Mesenchymal stem cell (in vitro differentiated cells and primary cell): ENCODE results near the gene DTD1.
A peak's percentile ranks its signal among the peaks of the same experiment; 100 is the strongest.

Experiments
- DNase-seq: peaks from one replicate; pipeline ENCODE4 v3.0.0-alpha.2; 2013
- H2AFZ ChIP-seq: one replicate; pipeline ENCODE4 v1.6.1; 2013; ENCODE audit warnings: low read depth, mild to moderate bottlenecking, control low read depth, inconsistent platforms, low read length, moderate library complexity
- H2AK5ac ChIP-seq: 2 replicates; pipeline ENCODE4 v1.6.1; 2013; ENCODE audit warnings: low read length, moderate library complexity, mild to moderate bottlenecking, inconsistent platforms; ENCODE audit not compliant: severe bottlenecking
- H2BK120ac ChIP-seq: one replicate; pipeline ENCODE4 v1.6.1; 2013; ENCODE audit warnings: low read depth, mild to moderate bottlenecking, inconsistent platforms, low read length, moderate library complexity
- H2BK12ac ChIP-seq, 2 experiments: one replicate each; pipeline ENCODE4 v1.6.1; 2013; ENCODE audit warnings: inconsistent platforms in 2 of 2, low read length in 2 of 2, mild to moderate bottlenecking in 2 of 2, moderate library complexity in 2 of 2, control low read depth in 1 of 2
- H2BK15ac ChIP-seq: one replicate; pipeline ENCODE4 v1.6.1; 2013; ENCODE audit warnings: mild to moderate bottlenecking, low read depth, inconsistent platforms; ENCODE audit not compliant: poor library complexity, severe bottlenecking
- H2BK5ac ChIP-seq: 2 replicates; pipeline ENCODE4 v1.6.1; 2013; ENCODE audit warnings: low read depth, mild to moderate bottlenecking, low read length, control low read depth, inconsistent platforms; ENCODE audit not compliant: poor library complexity, severe bottlenecking
- H3K14ac ChIP-seq, 2 experiments: one replicate each; pipeline ENCODE4 v1.6.1; 2013; ENCODE audit warnings: inconsistent platforms in 2 of 2, low read length in 2 of 2, control low read depth in 1 of 2, mild to moderate bottlenecking in 1 of 2, moderate library complexity in 1 of 2
- H3K18ac ChIP-seq, 2 experiments: one replicate each; pipeline ENCODE4 v1.6.1; 2013; ENCODE audit warnings: inconsistent platforms in 2 of 2, low read length in 2 of 2, control low read depth in 1 of 2, low read depth in 1 of 2, mild to moderate bottlenecking in 1 of 2
- H3K23ac ChIP-seq, 2 experiments: one replicate each; pipeline ENCODE4 v1.6.1; 2013; ENCODE audit warnings: inconsistent platforms in 2 of 2, low read length in 2 of 2, mild to moderate bottlenecking in 2 of 2, moderate library complexity in 2 of 2, control low read depth in 1 of 2
- H3K27ac ChIP-seq: 2 replicates; pipeline ENCODE4 v1.5.1; 2013; ENCODE audit warnings: mild to moderate bottlenecking, moderate library complexity, low read length, control low read depth, inconsistent platforms; ENCODE audit not compliant: poor library complexity, severe bottlenecking
- H3K27me3 ChIP-seq, 2 experiments: 2 replicates each; pipeline versions ENCODE4 v1.6.1 to v1.7.0; 2013; ENCODE audit warnings: low read length in 2 of 2, mild to moderate bottlenecking in 2 of 2, moderate library complexity in 2 of 2, control low read depth in 1 of 2, inconsistent platforms in 1 of 2; ENCODE audit not compliant: control insufficient read depth in 1 of 2, insufficient read depth in 1 of 2
- H3K36me3 ChIP-seq, 2 experiments: 2 replicates each; pipeline versions ENCODE4 v1.6.1 to v1.7.0; 2013; ENCODE audit warnings: low read length in 2 of 2, control low read depth in 1 of 2, inconsistent platforms in 1 of 2, low read depth in 1 of 2, mild to moderate bottlenecking in 1 of 2; ENCODE audit not compliant: insufficient read depth in 2 of 2, control insufficient read depth in 1 of 2
- H3K4ac ChIP-seq, 2 experiments: one replicate each; pipeline ENCODE4 v1.6.1; 2013; ENCODE audit warnings: inconsistent platforms in 2 of 2, low read length in 2 of 2, mild to moderate bottlenecking in 2 of 2, moderate library complexity in 2 of 2, control low read depth in 1 of 2, low read depth in 1 of 2
- H3K4me1 ChIP-seq: 2 replicates; pipeline ENCODE4 v1.6.1; 2013; ENCODE audit warnings: low read depth, low read length, control low read depth; ENCODE audit not compliant: control insufficient read depth, insufficient read depth
- H3K4me2 ChIP-seq: 2 replicates; pipeline ENCODE4 v1.6.1; 2013; ENCODE audit warnings: low read length, mild to moderate bottlenecking, inconsistent platforms; ENCODE audit not compliant: poor library complexity, severe bottlenecking
- H3K4me3 ChIP-seq, 2 experiments: 2 replicates each; pipeline versions ENCODE4 v1.5.1 to v1.7.0; 2013; ENCODE audit warnings: low read length in 2 of 2, mild to moderate bottlenecking in 2 of 2, control low read depth in 1 of 2, low read depth in 1 of 2; ENCODE audit not compliant: insufficient read depth in 1 of 2
- H3K79me1 ChIP-seq: replicated peaks from 2 replicates; pipeline ENCODE4 v1.6.1; 2013; ENCODE audit warnings: mild to moderate bottlenecking, control low read depth, low read length, inconsistent platforms; ENCODE audit not compliant: poor library complexity, severe bottlenecking
- H3K9ac ChIP-seq: 2 replicates; pipeline ENCODE4 v1.7.0; 2013; ENCODE audit warnings: mild to moderate bottlenecking, low read length, moderate library complexity
- H3K9me3 ChIP-seq: 2 replicates; pipeline ENCODE4 v1.7.0; 2013; ENCODE audit warnings: mild to moderate bottlenecking, low read length; ENCODE audit not compliant: control insufficient read depth
- H4K8ac ChIP-seq: one replicate; pipeline ENCODE4 v1.6.1; 2013; ENCODE audit warnings: inconsistent platforms, mild to moderate bottlenecking, low read length, moderate library complexity
- H4K91ac ChIP-seq: one replicate; pipeline ENCODE4 v1.6.1; 2013; ENCODE audit warnings: mild to moderate bottlenecking, low read length, inconsistent platforms
- WGBS: methylation state at CpG from one replicate; pipeline ENCODE4 v1.1.7; 2013; ENCODE audit warnings: mixed read lengths; 5-methylcytosine and 5-hydroxymethylcytosine counted together

Gene DTD1

DNA sequence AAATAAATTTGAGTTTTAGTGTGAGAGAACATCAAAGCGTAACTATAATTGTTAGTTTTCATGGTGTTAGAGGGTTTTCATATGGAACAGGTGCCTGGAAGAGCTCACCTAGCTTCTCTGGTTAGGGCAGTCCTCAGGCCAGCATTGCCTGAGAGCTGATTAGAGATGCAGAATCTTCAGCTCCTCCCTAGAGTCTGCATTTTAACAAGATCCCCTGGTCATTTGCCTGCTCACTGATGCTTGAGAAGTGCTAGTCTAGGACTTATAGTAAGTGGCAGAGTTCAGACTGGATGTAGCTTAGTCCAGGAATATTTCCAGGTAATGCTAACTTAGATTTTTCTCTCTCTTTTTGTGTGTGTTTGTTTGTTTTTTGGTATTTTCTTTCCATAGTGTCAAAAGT lies 42.3 kb upstream of the DTD1 start:
- H4K91ac ChIP-seq, result no peak overlapping the region

DNA sequence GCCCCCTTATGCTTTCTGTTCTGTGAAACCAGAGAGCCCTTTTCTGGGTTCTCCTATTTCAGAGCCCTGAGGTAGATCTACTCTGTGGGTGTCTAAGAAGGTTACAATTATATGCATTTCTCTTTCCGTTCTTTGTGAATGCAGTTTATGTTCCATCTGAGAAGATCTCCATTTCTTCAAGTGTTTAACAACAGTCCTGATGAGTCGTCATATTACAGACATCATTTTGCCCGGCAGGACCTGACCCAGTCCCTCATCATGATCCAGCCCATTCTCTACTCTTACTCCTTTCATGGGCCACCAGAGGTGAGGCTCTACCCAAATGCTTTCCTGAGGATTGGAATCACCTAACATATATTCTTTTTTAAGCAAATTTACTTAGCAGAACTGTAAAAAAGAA lies 39.4 kb upstream of the DTD1 start:
- DNase-seq, result no peak

More for the DNA sequence above, 42.3 kb upstream of the DTD1 start:
- Histone ChIP-seq H3K18ac (no peak overlapping the region), H3K23ac (no peak overlapping the region), H3K14ac (no peak overlapping the region), H2BK12ac (no peak overlapping the region), H3K9me3 (no peaks in the 10 kb centered on the region), H2AFZ (no peak overlapping the region), H3K9ac (no peak overlapping the region), H2BK120ac (no peak overlapping the region), H4K8ac (no peak overlapping the region), H3K79me1 (peaks cover 13% of the 10 kb centered on the region), H3K4me2 (no peak overlapping the region), H3K4me1 (peaks cover 15% of the 10 kb centered on the region), H2BK15ac (no peak overlapping the region), H3K36me3 (peaks cover 27 to 83% of the 10 kb centered on the region in 2 experiments), H3K4ac (no peak overlapping the region), H2BK5ac (no peak overlapping the region), H3K27ac (no peak overlapping the region), H3K27me3 (no peaks in the 10 kb centered on the region), H2AK5ac (no peak overlapping the region), H3K4me3 (no peak overlapping the region)
- no peak for DNase-seq
- WGBS, result 90% methylated on average over 1 of the region's 1 CpG

GRCh38 chr20:18553746-18554145 lies 34.1 kb upstream of the DTD1 start:
- no peak overlapping the region for H2BK12ac ChIP-seq
- H3K4ac ChIP-seq, result no peak overlapping the region
- peaks cover 34 to 72% of the 10 kb centered on the region in 2 experiments for H3K36me3 ChIP-seq
- no peak overlapping the region for H4K91ac ChIP-seq
- H2AFZ ChIP-seq, result no peak overlapping the region
- no peak overlapping the region for H2AK5ac ChIP-seq
- H3K79me1 ChIP-seq, result peaks cover 8% of the 10 kb centered on the region
- no peak overlapping the region for H3K18ac ChIP-seq
- H3K4me2 ChIP-seq, result no peak overlapping the region
- H2BK15ac ChIP-seq, result no peak overlapping the region
- H3K9ac ChIP-seq, result no peak overlapping the region
- H2BK5ac ChIP-seq, result no peak overlapping the region
- DNase-seq, result no peak
- no peaks in the 10 kb centered on the region for H3K9me3 ChIP-seq
- H2BK120ac ChIP-seq, result no peak overlapping the region
- WGBS, result 94% methylated on average over 6 of the region's 8 CpGs
- H3K4me3 ChIP-seq, result no peak overlapping the region
- H4K8ac ChIP-seq, result no peak overlapping the region
- H3K4me1 ChIP-seq, result no peaks in the 10 kb centered on the region
- no peak overlapping the region for H3K14ac ChIP-seq
- H3K27me3 ChIP-seq, result no peaks in the 10 kb centered on the region
- H3K27ac ChIP-seq, result no peak overlapping the region
- no peak overlapping the region for H3K23ac ChIP-seq

More for the DNA sequence above, 39.4 kb upstream of the DTD1 start:
- Histone ChIP-seq H4K91ac (no peak overlapping the region), H2BK120ac (no peak overlapping the region), H3K9me3 (no peaks in the 10 kb centered on the region), H2BK12ac (no peak overlapping the region), H3K4me1 (peaks cover 5% of the 10 kb centered on the region), H3K4me3 (no peak overlapping the region), H3K23ac (no peak overlapping the region), H3K27me3 (no peaks in the 10 kb centered on the region), H3K27ac (no peak overlapping the region), H3K4ac (no peak overlapping the region), H2AFZ (no peak overlapping the region), H3K18ac (no peak overlapping the region), H2BK15ac (no peak overlapping the region), H4K8ac (no peak overlapping the region), H3K36me3 (peaks cover 32 to 82% of the 10 kb centered on the region in 2 experiments), H3K79me1 (peaks cover 14% of the 10 kb centered on the region), H2BK5ac (no peak overlapping the region), H3K14ac (no peak overlapping the region), H3K9ac (no peak overlapping the region), H3K4me2 (no peak overlapping the region), H2AK5ac (no peak overlapping the region)
- WGBS, result 99% methylated on average over 3 of the region's 3 CpGs

DNA sequence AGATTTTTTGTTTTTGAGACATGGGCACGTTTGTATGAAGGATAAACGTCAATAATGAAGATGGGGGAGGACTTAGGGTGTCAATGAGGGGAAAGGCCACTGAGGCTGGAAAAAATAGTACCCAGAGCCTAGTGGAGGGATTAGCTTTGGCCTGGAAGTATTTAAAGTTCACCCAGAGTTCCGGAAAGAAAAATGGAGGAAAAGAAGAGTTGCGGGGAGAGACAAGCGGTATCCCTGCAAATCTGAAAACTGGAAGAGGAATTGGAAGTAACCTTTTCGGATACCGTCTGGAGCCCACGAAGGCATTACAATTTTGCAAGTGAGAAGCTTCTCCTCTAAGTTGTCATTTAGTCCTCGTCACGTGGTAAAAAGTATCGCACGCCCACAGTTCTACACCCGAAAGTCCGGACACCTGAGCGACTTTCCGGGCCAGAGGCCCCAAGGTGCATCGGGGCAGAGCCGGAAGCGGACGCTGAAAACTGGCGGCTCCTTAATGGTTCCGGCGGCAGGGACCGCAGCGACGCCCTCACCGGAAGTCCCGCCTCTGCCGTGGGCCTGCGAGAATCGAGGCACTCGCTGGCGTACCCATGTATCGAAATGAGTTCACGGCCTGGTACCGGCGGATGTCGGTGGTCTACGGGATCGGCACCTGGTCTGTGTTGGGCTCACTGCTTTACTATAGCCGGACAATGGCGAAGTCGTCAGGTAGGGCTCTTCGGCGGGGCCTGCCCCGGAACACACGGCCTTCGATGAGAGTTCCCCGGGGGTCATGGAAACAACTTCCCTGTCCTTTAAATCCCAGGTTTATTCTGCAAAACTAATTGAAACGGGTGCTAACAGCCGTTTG lies 20.7 kb upstream of the DTD1 start, which contains the start of gene SMIM26:
Gene SMIM26 (plus strand): TSS at position 541 of the 847 bp plus-strand sequence. CDS start 47 bp downstream, at position 588.
- Histone ChIP-seq H2BK120ac (no peak within 1 kb of the TSS), H3K9ac (peak within 1 kb of the TSS; percentile 99), H3K18ac (peak within 1 kb of the TSS; percentile 69 to 92), H3K79me1 (peaks cover 8% of the 10 kb centered on the region), H3K36me3 (peaks cover 19 to 31% of the 10 kb centered on the region in 2 experiments), H3K4ac (peak within 1 kb of the TSS; percentile 66 to 94), H2BK15ac (no peak within 1 kb of the TSS), H4K8ac (peak within 1 kb of the TSS; percentile 96), H3K14ac (peak within 1 kb of the TSS in 1 of 2 experiments; percentile 99), H2AK5ac (no peak within 1 kb of the TSS), H3K27ac (peak within 1 kb of the TSS; percentile 85), H3K23ac (no peak within 1 kb of the TSS), H3K4me1 (peaks cover 4% of the 10 kb centered on the region), H3K9me3 (no peaks in the 10 kb centered on the region), H4K91ac (no peak within 1 kb of the TSS), H2BK12ac (no peak within 1 kb of the TSS), H3K27me3 (no peaks in the 10 kb centered on the region), H3K4me2 (peak within 1 kb of the TSS; percentile 88), H2BK5ac (peak within 1 kb of the TSS; percentile 74), H3K4me3 (peak within 1 kb of the TSS; percentile 70 to 94), H2AFZ (peak within 1 kb of the TSS; percentile 98)
- under 1% methylated on average over 43 of the region's 51 CpGs for WGBS
- DNase-seq, result peak; percentile 87
